Activated CD4-positive, CD25-positive, alpha-beta regulatory T cell (primary cell): Measurements from ENCODE around the gene STAG3.
"Not testable (repeated sequence)": the region's sequence is repeated elsewhere in the genome, so short reads cannot be mapped to it uniquely, and the experiment has no call there.

ENCODE experiments used
- DNase-seq, 4 experiments: peaks; one replicate each; lab custom pipeline; 2025; lab: John Stamatoyannopoulos, UW

The STAG3 gene

GRCh38 chr7:100173806-100174495 is 3.8 kb upstream of the STAG3 start:
- DNase-seq = no peak

- DNase-seq = no peak
These were observed 3.1 kb upstream of the STAG3 start for GRCh38 chr7:100174582-100174981.

DNA sequence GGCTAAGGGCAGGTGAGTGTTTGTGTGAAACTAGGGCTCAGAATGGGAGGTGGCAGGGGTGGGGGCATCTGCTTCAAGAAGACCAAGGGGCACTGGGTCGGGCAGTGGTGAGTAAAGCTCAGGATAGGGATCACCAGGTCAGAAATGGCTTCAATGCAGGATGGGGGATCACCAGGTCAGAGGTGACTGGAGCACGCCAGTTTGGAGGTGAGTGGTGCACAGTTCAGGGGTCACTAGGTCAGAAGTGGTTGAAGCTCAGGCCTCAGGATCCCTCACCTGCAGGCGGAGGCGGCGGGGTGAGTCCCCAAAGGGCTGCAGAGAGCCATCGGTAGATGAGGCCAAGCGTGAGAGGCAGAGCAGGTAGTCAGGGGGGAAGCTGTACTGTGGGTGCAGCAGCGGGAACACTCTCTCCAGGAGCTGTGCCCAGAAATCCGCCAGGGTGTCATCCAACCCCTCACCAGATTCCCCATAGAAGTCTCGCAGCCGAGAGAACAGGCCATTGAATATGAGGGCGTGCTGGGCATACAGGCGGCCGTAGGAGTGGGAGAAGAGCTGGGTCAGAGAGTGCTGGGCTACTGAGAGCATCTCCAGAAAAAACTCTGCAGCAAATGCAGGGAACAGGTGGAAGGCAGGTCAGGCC is 2.3 kb upstream of the STAG3 start:
- no peak for DNase-seq

GRCh38 chr7:100176096-100177044 is 1.3 kb upstream of the STAG3 start:
- DNase-seq = no peak

- not testable (repeated sequence) for DNase-seq
These were observed 2.4 kb downstream of the STAG3 start for GRCh38 chr7:100180084-100180483.

DNA sequence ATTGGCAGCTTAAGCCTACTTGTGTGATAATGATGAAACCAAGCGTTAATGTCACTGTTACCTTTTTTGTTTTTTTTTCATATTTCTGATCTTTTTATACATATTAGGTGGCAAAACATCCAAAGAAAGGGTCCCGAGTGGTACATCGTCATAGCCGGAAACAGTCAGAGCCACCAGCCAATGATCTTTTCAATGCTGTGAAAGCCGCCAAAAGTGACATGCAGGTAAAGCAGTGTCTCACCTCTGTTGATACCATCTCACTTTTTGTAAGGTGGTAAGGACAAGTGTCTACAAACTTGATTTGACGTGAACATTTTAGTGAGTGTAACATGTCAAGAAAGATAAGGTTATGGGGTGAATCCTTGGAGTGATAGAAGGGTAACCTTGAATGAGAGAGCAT is 4.9 kb downstream of the STAG3 start:
- DNase-seq = not testable (repeated sequence)

GRCh38 chr7:100183090-100183489 is 5.4 kb downstream of the STAG3 start:
- DNase-seq = not testable (repeated sequence)

- DNase-seq = no peak
These were observed 8.0 kb downstream of the STAG3 start for GRCh38 chr7:100185726-100186125.

- no peak for DNase-seq
These were observed 11.3 kb downstream of the STAG3 start for GRCh38 chr7:100189061-100189460.

- no peak for DNase-seq
These were observed 12.5 kb downstream of the STAG3 start for GRCh38 chr7:100190048-100190711.

GRCh38 chr7:100191775-100192174 is 14.1 kb downstream of the STAG3 start:
- DNase-seq = no peak

DNA sequence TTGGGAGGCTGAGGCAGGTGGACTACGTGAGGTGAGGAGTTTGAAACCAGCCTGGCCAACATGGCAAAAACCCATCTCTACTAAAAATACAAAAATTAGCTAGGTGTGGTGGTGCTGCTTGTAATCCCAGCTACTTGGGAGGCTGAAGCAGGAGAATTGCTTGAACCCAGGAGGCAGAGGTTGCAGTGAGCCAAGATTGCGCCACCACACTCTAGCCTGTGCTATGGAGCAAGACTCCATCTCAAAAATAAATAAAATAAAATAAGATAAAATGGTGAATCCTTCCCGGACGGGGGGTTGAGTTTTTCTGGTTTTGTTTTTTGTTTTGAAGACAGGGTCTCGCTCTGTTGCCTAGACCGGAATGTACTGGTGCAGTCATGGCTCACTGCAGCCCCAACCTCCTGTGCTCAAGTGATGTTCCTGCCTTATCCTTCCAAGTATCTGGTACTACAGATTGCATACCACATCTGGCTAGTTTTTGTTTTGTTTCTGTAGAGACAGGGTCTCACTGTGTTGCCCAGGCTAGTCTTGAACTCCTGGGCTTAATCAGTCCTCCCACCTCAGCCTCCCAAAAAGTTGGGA is 14.7 kb downstream of the STAG3 start:
- not testable (repeated sequence) for DNase-seq

- no peak for DNase-seq
These were observed 15.3 kb downstream of the STAG3 start for GRCh38 chr7:100192969-100193368.

GRCh38 chr7:100195222-100195621 is 17.5 kb downstream of the STAG3 start:
- no peak for DNase-seq

- not testable (repeated sequence) for DNase-seq
These were observed 18.2 kb downstream of the STAG3 start for GRCh38 chr7:100195901-100196322.

GRCh38 chr7:100198266-100198665 is 20.5 kb downstream of the STAG3 start:
- no peak for DNase-seq

DNA sequence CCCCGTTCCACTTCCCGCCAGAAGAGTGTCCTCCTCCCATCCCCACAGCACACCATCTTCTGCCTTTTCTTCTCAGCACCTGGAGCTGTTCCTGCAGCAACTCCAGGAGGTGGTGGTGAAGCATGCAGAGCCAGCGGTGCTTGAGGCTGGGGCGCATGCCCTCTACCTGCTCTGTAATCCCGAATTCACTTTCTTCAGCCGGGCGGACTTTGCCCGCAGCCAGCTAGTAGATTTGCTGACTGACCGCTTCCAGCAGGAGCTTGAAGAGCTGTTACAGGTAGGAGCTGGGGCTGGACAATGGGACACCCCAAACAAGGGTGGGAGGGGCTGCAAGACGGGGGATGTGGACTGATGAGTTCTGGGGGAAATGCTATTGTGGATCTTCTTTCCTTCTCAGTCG is 23.0 kb downstream of the STAG3 start:
- no peak for DNase-seq

DNA sequence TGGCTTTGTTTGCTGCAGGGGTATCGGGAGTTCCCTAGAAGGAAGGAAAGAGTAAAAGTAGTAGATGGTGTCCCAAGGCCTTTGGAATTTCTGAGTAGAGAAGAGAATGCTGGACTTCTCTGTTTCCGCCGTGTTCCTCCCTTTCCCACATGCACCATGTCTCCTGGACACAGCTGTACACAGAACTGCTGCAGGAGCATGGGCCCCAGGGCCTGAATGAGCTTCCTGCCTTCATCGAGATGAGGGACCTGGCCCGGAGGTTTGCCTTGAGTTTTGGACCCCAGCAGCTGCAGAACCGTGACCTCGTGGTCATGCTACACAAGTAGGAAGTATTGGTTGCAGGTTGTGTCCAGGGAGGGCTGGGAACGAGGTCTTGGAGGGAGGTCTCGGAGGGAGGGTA is 26.7 kb downstream of the STAG3 start:
- DNase-seq = no peak

DNA sequence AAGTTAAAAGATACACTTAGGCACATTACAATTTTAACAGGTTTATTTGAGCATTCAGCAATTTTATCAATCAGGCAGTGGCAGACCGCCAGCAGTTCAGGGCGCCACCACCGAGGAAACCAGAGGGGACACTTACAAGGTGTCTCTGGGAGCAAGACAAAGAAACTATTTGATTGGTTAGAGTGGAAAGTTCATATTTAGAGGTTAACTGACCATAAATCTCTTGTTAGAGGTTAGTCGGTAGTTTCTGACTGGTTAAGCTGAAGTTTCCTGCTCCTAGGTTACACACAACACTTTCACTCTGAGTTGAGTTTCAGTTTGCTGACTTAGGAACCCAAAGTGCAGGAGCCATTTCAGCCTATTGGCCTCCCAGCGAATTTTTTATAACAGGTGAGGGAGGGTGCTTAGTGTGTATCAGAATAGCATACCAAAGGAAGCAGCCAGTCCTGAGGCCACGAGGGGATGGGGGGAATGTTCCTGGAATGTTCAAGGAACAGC is 31.2 kb downstream of the STAG3 start:
- DNase-seq = no peak

DNA sequence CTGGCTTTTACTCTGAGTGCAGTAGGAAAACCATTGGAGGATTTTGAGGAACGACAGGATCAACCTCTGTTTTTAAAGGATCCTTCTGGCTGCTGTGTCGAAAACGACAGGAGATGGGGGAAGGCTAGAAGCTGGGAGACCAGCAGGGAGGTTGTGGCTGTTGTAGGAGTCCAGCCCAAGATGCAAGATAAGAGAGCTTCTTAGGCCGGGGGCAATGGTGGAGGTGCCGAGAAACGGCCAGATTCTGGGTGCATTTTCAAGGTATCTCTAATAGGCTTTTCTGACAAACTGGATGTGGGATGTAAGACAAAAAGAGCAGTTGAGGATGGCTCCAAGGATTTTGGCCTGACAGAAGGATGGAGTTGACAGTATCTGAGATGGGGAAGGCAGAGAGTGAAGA is 31.8 kb downstream of the STAG3 start:
- no peak for DNase-seq

DNA sequence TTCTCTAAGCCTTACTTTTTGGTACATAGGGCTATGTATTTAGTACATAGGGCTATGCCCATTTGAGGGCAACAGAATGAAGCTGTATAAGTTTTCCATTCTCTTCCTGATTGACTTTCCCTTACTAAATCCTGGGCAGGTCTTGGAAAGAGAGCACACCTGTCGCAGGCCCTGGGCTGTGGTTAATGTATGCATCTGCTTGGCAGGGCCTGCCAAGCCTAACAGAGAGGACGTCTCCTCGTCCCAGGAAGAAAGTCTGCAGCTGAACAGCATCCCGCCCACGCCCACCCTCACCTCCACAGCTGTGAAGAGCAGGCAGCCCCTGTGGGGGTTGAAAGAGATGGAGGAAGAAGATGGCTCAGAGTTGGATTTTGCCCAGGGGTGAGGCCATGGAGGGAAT is 33.1 kb downstream of the STAG3 start:
- DNase-seq = no peak
